ENCODE data around the gene TBC1D22B. TPM values are rescaled to one million over a fixed set of nuclear protein-coding genes. Genes with fewer than 3 reads are reported as not detected.

TBC1D22B gene
- total RNA-seq, 1 experiment from 2014 or later: 11.8 TPM

GRCh38 chr6:37283268-37283667, 25.7 kb downstream of the TBC1D22B start:
- ChIA-PET CTCF (interaction anchor here (0.5 kb wide), 1 partner anchor 369 kb away, joined by 3 read pairs; no protein-coding TSS in a partner anchor), POLR2A (no interaction called here)
- DNase-seq: no peak
- BruUV-seq (replicated peaks): no TSS peak
- Mint-ChIP-seq H3K4me3 (ENCODE audit: unreplicated experiment) (no peak overlapping the region), H3K36me3 (ENCODE audit: insufficient read depth, unreplicated experiment) (peaks cover 27% of the 10 kb centered on the region), H3K27me3 (ENCODE audit: insufficient read depth, unreplicated experiment) (no peaks in the 10 kb centered on the region), H3K4me1 (ENCODE audit: low read depth, unreplicated experiment) (no peaks in the 10 kb centered on the region), H3K9me3 (ENCODE audit: unreplicated experiment) (no peaks in the 10 kb centered on the region), H3K27ac (ENCODE audit: unreplicated experiment) (no peak overlapping the region)
- Histone ChIP-seq H3K9me3 (no peaks in the 10 kb centered on the region), H3K4me1 (no peaks in the 10 kb centered on the region), H3K36me3 (ENCODE audit: control insufficient read depth, insufficient read depth, low read length) (peaks cover 5% of the 10 kb centered on the region), H3K4me3 (ENCODE audit: low read depth, low read length) (no peak overlapping the region), H3K27me3 (replicated peaks; ENCODE audit: control insufficient read depth, insufficient read depth, low read length) (no peaks in the 10 kb centered on the region)
- intact Hi-C loops (cut with micrococcal nuclease; ENCODE audit: unreplicated experiment): no loop called here
- TF ChIP-seq CTCF (IDR thresholded peaks at IDR 0.05; ENCODE audit: insufficient read depth in 1 of 2, low read depth in 1 of 2, low read length in 1 of 2, severe bottlenecking in 1 of 2, unreplicated experiment in 1 of 2): no peak

- intact Hi-C loops (cut with micrococcal nuclease; ENCODE audit: unreplicated experiment): no loop called here
- H3K36me3 ChIP-seq (ENCODE audit: control insufficient read depth, insufficient read depth, low read length): peaks cover 5% of the 10 kb centered on the region
- H3K4me1 ChIP-seq: no peaks in the 10 kb centered on the region
- TF ChIP-seq CTCF (IDR thresholded peaks at IDR 0.05; ENCODE audit: insufficient read depth in 1 of 2, low read depth in 1 of 2, low read length in 1 of 2, severe bottlenecking in 1 of 2, unreplicated experiment in 1 of 2): no peak
- ChIA-PET POLR2A (no interaction called here), CTCF (interaction anchor here (0.5 kb wide), 1 partner anchor 370 kb away, joined by 3 read pairs; no protein-coding TSS in a partner anchor)
- Mint-ChIP-seq H3K4me1 (ENCODE audit: low read depth, unreplicated experiment) (no peaks in the 10 kb centered on the region), H3K27me3 (ENCODE audit: insufficient read depth, unreplicated experiment) (no peaks in the 10 kb centered on the region), H3K4me3 (ENCODE audit: unreplicated experiment) (no peak overlapping the region), H3K9me3 (ENCODE audit: unreplicated experiment) (no peaks in the 10 kb centered on the region), H3K36me3 (ENCODE audit: insufficient read depth, unreplicated experiment) (peaks cover 27% of the 10 kb centered on the region), H3K27ac (ENCODE audit: unreplicated experiment) (no peak overlapping the region)
- H3K9me3 ChIP-seq: no peaks in the 10 kb centered on the region
- H3K4me3 ChIP-seq (ENCODE audit: low read depth, low read length): no peak overlapping the region
- H3K27me3 ChIP-seq (replicated peaks; ENCODE audit: control insufficient read depth, insufficient read depth, low read length): no peaks in the 10 kb centered on the region
- no TSS peak for BruUV-seq (replicated peaks)
- DNase-seq: no peak
Observed at GRCh38 chr6:37283671-37284151, 26.1 kb downstream of the TBC1D22B start.

GRCh38 chr6:37284781-37285180, 27.2 kb downstream of the TBC1D22B start:
- H3K9me3 ChIP-seq: no peaks in the 10 kb centered on the region
- Mint-ChIP-seq H3K27me3 (ENCODE audit: insufficient read depth, unreplicated experiment) (no peaks in the 10 kb centered on the region), H3K36me3 (ENCODE audit: insufficient read depth, unreplicated experiment) (peaks cover 27% of the 10 kb centered on the region), H3K4me3 (ENCODE audit: unreplicated experiment) (no peak overlapping the region), H3K27ac (ENCODE audit: unreplicated experiment) (no peak overlapping the region), H3K4me1 (ENCODE audit: low read depth, unreplicated experiment) (no peaks in the 10 kb centered on the region), H3K9me3 (ENCODE audit: unreplicated experiment) (no peaks in the 10 kb centered on the region)
- DNase-seq: no peak
- intact Hi-C loops (cut with micrococcal nuclease; ENCODE audit: unreplicated experiment): no loop called here
- H3K4me1 ChIP-seq: no peaks in the 10 kb centered on the region
- CTCF ChIA-PET: no interaction called here
- BruUV-seq (replicated peaks): no TSS peak
- TF ChIP-seq CTCF (IDR thresholded peaks at IDR 0.05; ENCODE audit: insufficient read depth in 1 of 2, low read depth in 1 of 2, low read length in 1 of 2, severe bottlenecking in 1 of 2, unreplicated experiment in 1 of 2): no peak
- no peak overlapping the region for H3K4me3 ChIP-seq (ENCODE audit: low read depth, low read length)
- peaks cover 5% of the 10 kb centered on the region for H3K36me3 ChIP-seq (ENCODE audit: control insufficient read depth, insufficient read depth, low read length)
- H3K27me3 ChIP-seq (replicated peaks; ENCODE audit: control insufficient read depth, insufficient read depth, low read length): no peaks in the 10 kb centered on the region
- POLR2A ChIA-PET: interaction anchor here (0.7 kb wide), 1 partner anchor 222 kb away, joined by 11 read pairs; no protein-coding TSS in a partner anchor

Data from Caco-2 (cell line).